OCI-LY7 (cell line): ENCODE results near the gene LRRC73. TPM values are rescaled to one million over a fixed set of nuclear protein-coding genes. Genes with fewer than 3 reads are reported as not detected.

Experiments used
- BruUV-seq: library from RNA; stranded (reverse); fragments of 400-500 nt; replicated peaks from 2 replicates; lab custom pipeline; 2021; lab: Mats Ljungman, UMichigan
- CTCF ChIA-PET: fragments of 300-600 bp; sonication (Branson Sonifier 250); formaldehyde crosslinking; loops from one replicate; lab custom pipeline; 2022; ENCODE audit warnings: antibody characterized with exemption; ENCODE audit not compliant: unreplicated experiment; lab: Charles Lee
- POLR2A ChIA-PET: fragments of 300-600 bp; sonication (Branson Sonifier 250); formaldehyde crosslinking; loops from one replicate; lab custom pipeline; 2022; ENCODE audit warnings: antibody characterized with exemption; lab: Charles Lee
- DNase-seq: peaks from one replicate; pipeline ENCODE4 v3.0.0-alpha.2; 2015; ENCODE audit warnings: low spot score
- H2AFZ ChIP-seq: fragments of 200-600 bp; sonication (generic), shearing (Covaris generic); 2 replicates; pipeline ENCODE4 v1.6.1; 2014; ENCODE audit warnings: mild to moderate bottlenecking, antibody characterized with exemption, low read length, moderate library complexity
- H3K27ac ChIP-seq: fragments of 200-600 bp; sonication (generic); 2 replicates; pipeline ENCODE4 v1.5.1; 2014; ENCODE audit warnings: mixed run types, low read depth, mild to moderate bottlenecking, moderate library complexity, low read length, inconsistent platforms; ENCODE audit not compliant: poor library complexity, severe bottlenecking
- H3K36me3 ChIP-seq: fragments of 200-600 bp; sonication (generic); 2 replicates; pipeline ENCODE4 v1.6.1; 2014; ENCODE audit warnings: mild to moderate bottlenecking, antibody characterized with exemption, low read length, moderate library complexity, mixed read lengths; ENCODE audit not compliant: insufficient read depth
- H3K4me1 ChIP-seq: fragments of 200-600 bp; sonication (generic); 2 replicates; pipeline ENCODE4 v1.5.1; 2014; ENCODE audit warnings: mild to moderate bottlenecking, low read length; ENCODE audit not compliant: insufficient read depth, poor library complexity, severe bottlenecking
- H3K4me2 ChIP-seq: fragments of 200-600 bp; sonication (generic); 2 replicates; pipeline ENCODE4 v1.6.1; 2014; ENCODE audit warnings: mild to moderate bottlenecking, low read length
- H3K4me3 ChIP-seq: fragments of 200-600 bp; sonication (generic); 2 replicates; pipeline ENCODE4 v1.5.1; 2014; ENCODE audit warnings: mild to moderate bottlenecking, low read depth, low read length; ENCODE audit not compliant: poor library complexity, severe bottlenecking
- H3K79me2 ChIP-seq: fragments of 200-600 bp; sonication (generic); 2 replicates; pipeline ENCODE4 v1.6.1; 2016; ENCODE audit warnings: low read depth, mild to moderate bottlenecking, low read length, moderate library complexity, mixed read lengths; ENCODE audit not compliant: insufficient read depth
- H3K9me2 ChIP-seq: fragments of 200-600 bp; sonication (generic); 2 replicates; pipeline ENCODE4 v1.6.1; 2016; ENCODE audit warnings: mild to moderate bottlenecking, low read length, mixed read lengths; ENCODE audit not compliant: insufficient read depth
- H3K9me3 ChIP-seq: fragments of 200-600 bp; sonication (generic); 2 replicates; pipeline ENCODE4 v1.6.1; 2014; ENCODE audit warnings: mild to moderate bottlenecking, mixed run types, low read length, mixed read lengths
- H4K20me1 ChIP-seq: fragments of 200-600 bp; sonication (generic); 2 replicates; pipeline ENCODE4 v1.6.1; 2014; ENCODE audit warnings: mild to moderate bottlenecking, antibody characterized with exemption, low read length, moderate library complexity, mixed read lengths; ENCODE audit not compliant: insufficient read depth
- CTCF ChIP-seq: fragments of 200-600 bp; sonication (generic); conservative IDR thresholded peaks from 2 replicates; pipeline ENCODE4 v1.5.1; 2014; ENCODE audit warnings: mild to moderate bottlenecking, antibody characterized with exemption, low read length, moderate library complexity, mixed read lengths
- EZH2phosphoT487 ChIP-seq: fragments of 200-600 bp; sonication (generic); IDR thresholded peaks from 2 replicates; pipeline ENCODE4 v1.6.1; 2018; ENCODE audit warnings: low read depth, borderline replicate concordance, mild to moderate bottlenecking, mixed run types, antibody characterized with exemption, low read length, moderate library complexity, mixed read lengths
- intact Hi-C: fragments of 100-400 bp; cut with micrococcal nuclease; formaldehyde crosslinking; loops from one replicate; pipeline ENCODE4 v1.10.0; 2022; ENCODE audit not compliant: unreplicated experiment
- total RNA-seq, 2 experiments: library from RNA; depleted of rRNA in 1 of 2; stranded (reverse); fragments of >200 nt in 1 of 2; shearing (Covaris generic) in 1 of 2; gene quantifications; 2 replicates each; pipeline ENCODE4 v1.2.3, GENCODE V29; 2014 to 2022

The LRRC73 gene
- total RNA-seq, 2 experiments from 2014 or later: 0.19 to 0.25 TPM

- ChIA-PET CTCF (no interaction called here), POLR2A (no interaction called here)
- Histone ChIP-seq H3K4me2 (no peak overlapping the region), H3K27ac (no peak overlapping the region), H3K9me3 (no peaks in the 10 kb centered on the region), H3K36me3 (no peaks in the 10 kb centered on the region), H3K4me1 (no peaks in the 10 kb centered on the region), H3K4me3 (no peak overlapping the region), H3K79me2 (no peaks in the 10 kb centered on the region), H3K9me2 (no peaks in the 10 kb centered on the region), H4K20me1 (no peaks in the 10 kb centered on the region), H2AFZ (no peak overlapping the region)
- intact Hi-C loops: no loop called here
- BruUV-seq: no TSS peak
- no peak for TF ChIP-seq CTCF
- no peak for DNase-seq
Measured at GRCh38 chr6:43469947-43470346, 40.2 kb downstream of the LRRC73 start.

DNA sequence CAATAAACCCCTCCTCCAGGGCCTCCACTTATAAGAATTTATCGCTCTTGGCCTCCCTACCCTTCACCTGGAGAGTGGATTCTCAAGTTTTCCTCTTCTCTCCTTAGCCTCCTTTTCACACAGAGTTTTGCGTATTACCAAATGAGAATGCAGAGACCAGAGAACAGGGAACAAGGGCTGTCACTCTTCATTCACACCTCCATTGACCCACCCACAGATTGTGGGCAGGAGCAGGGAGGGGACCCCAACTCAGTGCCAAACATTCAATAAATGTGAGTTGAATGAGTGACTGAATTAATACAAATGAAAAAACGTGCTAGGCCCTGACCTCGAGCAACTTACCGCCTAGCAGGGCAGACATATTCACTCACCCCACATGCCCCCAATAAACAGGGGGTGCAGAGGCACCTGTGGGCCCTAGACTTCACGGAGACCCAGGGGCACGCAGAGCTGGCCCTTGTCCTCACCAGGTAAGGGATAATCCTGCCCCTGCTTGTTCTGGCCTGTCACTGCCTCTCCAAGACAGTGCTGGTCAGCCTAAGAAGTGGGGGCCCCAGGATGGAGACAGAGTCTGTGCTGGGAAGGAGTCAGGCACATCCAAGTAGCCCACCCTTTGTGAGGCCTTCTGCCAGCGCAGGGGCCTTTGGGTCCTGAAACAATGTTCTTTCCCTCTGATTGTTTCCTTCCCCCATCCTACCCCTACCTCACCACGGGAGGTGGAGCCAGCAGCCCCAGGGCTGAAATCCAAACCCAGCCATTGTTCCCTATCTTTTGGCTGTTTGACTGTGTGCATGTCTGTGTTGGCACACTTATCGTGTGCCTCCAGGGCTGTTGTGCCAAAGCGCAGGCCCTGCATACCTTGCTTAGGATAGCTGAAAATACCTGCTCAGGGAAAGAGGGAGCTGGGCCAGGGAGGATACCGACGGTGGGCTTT, 41.1 kb downstream of the LRRC73 start:
- DNase-seq: no peak
- CTCF ChIA-PET: no interaction called here

More for the DNA sequence above, 41.1 kb downstream of the LRRC73 start:
- Histone ChIP-seq H3K4me2 (no peak overlapping the region), H2AFZ (no peak overlapping the region), H3K9me2 (no peaks in the 10 kb centered on the region), H3K4me3 (no peak overlapping the region), H3K36me3 (no peaks in the 10 kb centered on the region), H3K4me1 (no peaks in the 10 kb centered on the region), H3K79me2 (no peaks in the 10 kb centered on the region), H3K9me3 (no peaks in the 10 kb centered on the region), H3K27ac (no peak overlapping the region), H4K20me1 (no peaks in the 10 kb centered on the region)
- intact Hi-C loops: no loop called here
- no TSS peak for BruUV-seq
- POLR2A ChIA-PET: interaction anchor here (0.5 to 1.0 kb wide), 2 partner anchors 9 to 616 kb away, joined by 3 read pairs; partner anchors contain the start of gene TJAP1
- TF ChIP-seq CTCF (no peak), EZH2phosphoT487 (no peak)
